DND-41 (cell line): ENCODE measurements around the gene KHDRBS2.

ENCODE experiments used
- ATAC-seq: fragments of 200-7000 bp; cut with Tn5 transposase; 3 replicates; pipeline ENCODE4 v1.9.1; 2021; ENCODE audit warnings: low read depth; ENCODE audit not compliant: insufficient read depth
- DNase-seq: peaks from one replicate; pipeline ENCODE4 v3.0.0-alpha.2; 2020
- H2AFZ ChIP-seq: 2 replicates; pipeline ENCODE4 v1.6.0; 2012; ENCODE audit warnings: low read depth, low read length
- H3K27ac ChIP-seq: 2 replicates; pipeline ENCODE4 v1.5.1; 2012; ENCODE audit warnings: low read length, inconsistent platforms
- H3K27me3 ChIP-seq: fragments of 200-600 bp; sonication (generic); 2 replicates; pipeline ENCODE4 v1.6.0; 2012; ENCODE audit warnings: low read length, mild to moderate bottlenecking, inconsistent platforms; ENCODE audit not compliant: insufficient read depth, poor library complexity
- H3K36me3 ChIP-seq: 2 replicates; pipeline ENCODE4 v1.5.1; 2012; ENCODE audit warnings: low read length, inconsistent platforms; ENCODE audit not compliant: insufficient read depth
- H3K4me1 ChIP-seq: 2 replicates; pipeline ENCODE4 v1.5.1; 2012; ENCODE audit warnings: mild to moderate bottlenecking, low read length; ENCODE audit not compliant: insufficient read depth
- H3K4me2 ChIP-seq: 2 replicates; pipeline ENCODE4 v1.6.0; 2012; ENCODE audit warnings: mild to moderate bottlenecking, moderate library complexity, low read length, inconsistent platforms; ENCODE audit not compliant: insufficient read depth
- H3K4me3 ChIP-seq, 2 experiments: fragments of 200-600 bp in 1 of 2; shearing (Covaris generic) in 1 of 2; 2 replicates each; pipeline ENCODE4 v1.5.1; 2012 to 2016; ENCODE audit warnings: inconsistent platforms in 2 of 2, low read length in 2 of 2, mild to moderate bottlenecking in 2 of 2, low read depth in 1 of 2, moderate library complexity in 1 of 2
- H3K79me2 ChIP-seq: 2 replicates; pipeline ENCODE4 v1.6.0; 2012; ENCODE audit warnings: low read length, inconsistent platforms; ENCODE audit not compliant: insufficient read depth
- H3K9ac ChIP-seq: 2 replicates; pipeline ENCODE4 v1.6.0; 2012; ENCODE audit warnings: low read depth, mild to moderate bottlenecking, inconsistent platforms, low read length, moderate library complexity
- H3K9me3 ChIP-seq: 2 replicates; pipeline ENCODE4 v1.5.1; 2012; ENCODE audit warnings: low read length, moderate library complexity, mild to moderate bottlenecking, inconsistent platforms; ENCODE audit not compliant: insufficient read depth, severe bottlenecking
- H4K20me1 ChIP-seq: 2 replicates; pipeline ENCODE4 v1.6.0; 2012; ENCODE audit warnings: low read length; ENCODE audit not compliant: insufficient read depth
- EZH2 ChIP-seq: IDR thresholded peaks from 3 replicates; pipeline ENCODE4 v1.6.1; 2012; ENCODE audit warnings: borderline replicate concordance, low read depth, mild to moderate bottlenecking, moderate library complexity, low read length, inconsistent platforms; ENCODE audit not compliant: severe bottlenecking
- TF ChIP-seq, protein P1 (sequence below): IDR thresholded peaks from 2 replicates; pipeline ENCODE4 v1.5.1; 2012; ENCODE audit warnings: borderline replicate concordance, low read length, moderate library complexity, mild to moderate bottlenecking; ENCODE audit not compliant: poor library complexity, severe bottlenecking; ENCODE audit errors: extremely low read depth

Gene KHDRBS2

DNA sequence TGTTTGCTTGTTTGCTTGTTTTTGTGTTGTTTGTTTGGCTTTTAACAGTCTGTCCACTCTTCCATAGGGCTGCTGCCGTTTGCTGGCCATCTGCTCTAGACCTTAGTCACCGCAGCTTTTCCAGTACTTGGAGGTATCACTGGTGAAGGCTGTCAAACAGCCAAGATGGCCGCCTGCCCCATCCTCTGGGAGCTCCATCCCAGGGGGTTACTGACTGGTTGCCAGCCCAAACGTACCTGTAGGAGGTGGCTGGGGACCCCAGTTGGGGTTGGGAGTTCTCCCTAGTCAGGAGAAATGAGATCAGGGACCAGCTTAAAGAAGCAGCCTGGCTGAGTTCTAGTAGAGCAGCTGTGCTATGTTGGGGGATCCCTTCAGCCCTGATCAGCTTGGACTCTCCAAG lies 418.4 kb downstream of the KHDRBS2 start:
- Histone ChIP-seq H3K27me3 (no peaks in the 10 kb centered on the region), H3K9me3 (peaks cover 12% of the 10 kb centered on the region), H3K79me2 (no peaks in the 10 kb centered on the region), H4K20me1 (no peaks in the 10 kb centered on the region), H2AFZ (no peak overlapping the region), H3K4me3 (no peak overlapping the region), H3K27ac (no peak overlapping the region), H3K4me2 (no peak overlapping the region), H3K36me3 (no peaks in the 10 kb centered on the region), H3K4me1 (no peaks in the 10 kb centered on the region), H3K9ac (no peak overlapping the region)
- ATAC-seq (no peak), DNase-seq (no peak)
- TF ChIP-seq, protein P1, sequence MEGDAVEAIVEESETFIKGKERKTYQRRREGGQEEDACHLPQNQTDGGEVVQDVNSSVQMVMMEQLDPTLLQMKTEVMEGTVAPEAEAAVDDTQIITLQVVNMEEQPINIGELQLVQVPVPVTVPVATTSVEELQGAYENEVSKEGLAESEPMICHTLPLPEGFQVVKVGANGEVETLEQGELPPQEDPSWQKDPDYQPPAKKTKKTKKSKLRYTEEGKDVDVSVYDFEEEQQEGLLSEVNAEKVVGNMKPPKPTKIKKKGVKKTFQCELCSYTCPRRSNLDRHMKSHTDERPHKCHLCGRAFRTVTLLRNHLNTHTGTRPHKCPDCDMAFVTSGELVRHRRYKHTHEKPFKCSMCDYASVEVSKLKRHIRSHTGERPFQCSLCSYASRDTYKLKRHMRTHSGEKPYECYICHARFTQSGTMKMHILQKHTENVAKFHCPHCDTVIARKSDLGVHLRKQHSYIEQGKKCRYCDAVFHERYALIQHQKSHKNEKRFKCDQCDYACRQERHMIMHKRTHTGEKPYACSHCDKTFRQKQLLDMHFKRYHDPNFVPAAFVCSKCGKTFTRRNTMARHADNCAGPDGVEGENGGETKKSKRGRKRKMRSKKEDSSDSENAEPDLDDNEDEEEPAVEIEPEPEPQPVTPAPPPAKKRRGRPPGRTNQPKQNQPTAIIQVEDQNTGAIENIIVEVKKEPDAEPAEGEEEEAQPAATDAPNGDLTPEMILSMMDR, result no peak
- no peak for TF ChIP-seq EZH2

DNA sequence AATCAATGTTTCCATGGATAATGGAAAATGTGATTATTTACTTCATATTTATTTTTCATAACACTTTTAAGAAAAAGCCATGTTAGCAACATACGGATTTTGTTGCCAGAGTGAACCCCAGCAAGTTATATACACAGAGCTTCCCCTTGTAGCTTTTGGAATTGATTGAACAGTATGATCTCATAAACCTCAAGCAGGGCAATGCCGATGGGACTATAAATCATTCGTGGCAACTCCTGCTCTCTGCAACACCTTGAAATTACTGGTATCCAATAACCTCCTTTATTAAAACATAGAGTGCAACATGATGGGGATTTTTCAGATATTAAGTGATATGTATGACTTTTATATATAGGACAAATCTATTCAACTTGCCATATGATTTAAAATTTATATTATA lies 428.5 kb downstream of the KHDRBS2 start:
- H3K4me2 ChIP-seq, result no peak overlapping the region
- no peak for ATAC-seq
- no peak overlapping the region for H2AFZ ChIP-seq
- H3K9ac ChIP-seq, result no peak overlapping the region
- no peaks in the 10 kb centered on the region for H3K4me1 ChIP-seq
- TF ChIP-seq, protein P1, result no peak
- no peak for TF ChIP-seq EZH2
- H3K27me3 ChIP-seq, result no peaks in the 10 kb centered on the region
- peaks cover 5% of the 10 kb centered on the region for H3K9me3 ChIP-seq
- H3K36me3 ChIP-seq, result no peaks in the 10 kb centered on the region
- no peak for DNase-seq
- H3K4me3 ChIP-seq, result no peak overlapping the region
- H3K79me2 ChIP-seq, result no peaks in the 10 kb centered on the region
- no peaks in the 10 kb centered on the region for H4K20me1 ChIP-seq
- H3K27ac ChIP-seq, result no peak overlapping the region

DNA sequence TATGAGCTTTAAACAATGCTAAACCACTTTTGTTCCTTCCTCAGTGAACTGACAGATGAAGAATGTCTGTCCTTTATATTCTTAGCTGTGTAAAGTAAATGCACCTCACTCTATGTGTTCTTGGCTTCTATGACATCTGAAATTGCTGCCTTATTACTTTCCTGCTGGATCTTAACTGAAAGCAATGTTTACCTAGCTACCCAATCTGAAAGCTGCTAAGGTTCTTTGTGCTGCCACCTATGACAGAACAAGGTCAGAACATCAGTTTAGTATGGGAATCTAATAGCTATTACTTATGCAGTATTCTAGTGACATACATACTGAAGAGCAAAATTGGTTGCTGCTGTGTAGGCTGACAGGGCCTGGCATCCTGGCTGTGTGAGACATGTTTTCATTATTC lies 444.1 kb downstream of the KHDRBS2 start:
- Histone ChIP-seq H3K27ac (no peak overlapping the region), H3K79me2 (no peaks in the 10 kb centered on the region), H3K36me3 (no peaks in the 10 kb centered on the region), H3K9me3 (no peaks in the 10 kb centered on the region), H3K4me3 (no peak overlapping the region), H3K9ac (no peak overlapping the region), H4K20me1 (no peaks in the 10 kb centered on the region), H2AFZ (no peak overlapping the region), H3K4me1 (no peaks in the 10 kb centered on the region), H3K27me3 (no peaks in the 10 kb centered on the region), H3K4me2 (no peak overlapping the region)
- ATAC-seq, result no peak
- TF ChIP-seq, protein P1, result no peak
- TF ChIP-seq EZH2, result no peak
- no peak for DNase-seq

DNA sequence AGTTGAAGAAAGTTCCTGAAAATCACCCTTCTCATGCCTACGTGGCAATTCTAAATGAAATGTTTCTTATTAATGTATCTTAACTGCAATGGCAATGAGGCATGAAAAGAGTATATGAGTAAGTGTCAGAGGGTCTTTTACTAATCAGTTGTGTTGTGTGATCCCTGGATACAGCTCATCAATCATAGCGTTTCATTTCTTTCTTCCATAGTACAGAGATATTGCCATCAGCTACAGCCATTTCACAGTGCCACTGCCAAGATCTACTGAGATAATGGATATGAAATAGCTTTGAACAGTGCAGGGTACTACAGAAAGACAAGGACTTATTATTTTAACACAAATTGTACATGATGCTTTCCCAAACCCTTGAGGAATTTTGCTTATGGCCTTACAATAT lies 450.8 kb downstream of the KHDRBS2 start:
- no peak overlapping the region for H3K27ac ChIP-seq
- no peak overlapping the region for H3K4me2 ChIP-seq
- H4K20me1 ChIP-seq, result no peaks in the 10 kb centered on the region
- H3K27me3 ChIP-seq, result no peaks in the 10 kb centered on the region
- DNase-seq (no peak), ATAC-seq (no peak)
- H3K9ac ChIP-seq, result no peak overlapping the region
- H3K79me2 ChIP-seq, result no peaks in the 10 kb centered on the region
- no peak overlapping the region for H2AFZ ChIP-seq
- H3K4me3 ChIP-seq, result no peak overlapping the region
- H3K4me1 ChIP-seq, result no peaks in the 10 kb centered on the region
- TF ChIP-seq, protein P1, result no peak
- no peak for TF ChIP-seq EZH2
- no peaks in the 10 kb centered on the region for H3K36me3 ChIP-seq
- H3K9me3 ChIP-seq, result no peaks in the 10 kb centered on the region
